Measurements from ENCODE around the gene TMEM209. TPM values are rescaled to one million over a fixed set of nuclear protein-coding genes. Genes with fewer than 3 reads are reported as not detected.

Gene TMEM209
- total RNA-seq, 1 experiment from 2014 or later = 21.0 TPM

GRCh38 chr7:130139193-130139960 is 65.8 kb downstream of the TMEM209 start:
- H3K4me3 Mint-ChIP-seq = no peak overlapping the region
- peaks cover 18% of the 10 kb centered on the region for H3K4me1 Mint-ChIP-seq
- no peak for ATAC-seq
- H3K27me3 Mint-ChIP-seq (ENCODE audit: low read depth) = peaks cover 9% of the 10 kb centered on the region
- no peak overlapping the region for H3K27ac Mint-ChIP-seq
- POLR2A ChIA-PET = interaction anchor here (0.6 kb wide), 2 partner anchors 83 to 271 kb away, joined by 3 to 4 read pairs; no protein-coding TSS in a partner anchor
- TF ChIP-seq ATF3 (CRISPR knock-in tag; conservative IDR thresholded peaks at IDR 0.05) = no peak
- no peak for TF ChIP-seq ZNF138 (CRISPR knock-in tag; conservative IDR thresholded peaks at IDR 0.05)
- TF ChIP-seq AFF4 (CRISPR knock-in tag; IDR thresholded peaks at IDR 0.05; ENCODE audit: borderline replicate concordance) = no peak
- no peak for TF ChIP-seq ESRRA (CRISPR knock-in tag; IDR thresholded peaks at IDR 0.05; ENCODE audit: borderline replicate concordance)
- no peak for TF ChIP-seq NR1H2 (CRISPR knock-in tag; IDR thresholded peaks at IDR 0.05)
- no peak for TF ChIP-seq TEAD1 (CRISPR knock-in tag; IDR thresholded peaks at IDR 0.05)
- TF ChIP-seq ZSCAN18 (CRISPR knock-in tag; IDR thresholded peaks at IDR 0.05) = no peak
- no peak for TF ChIP-seq ARID4B (CRISPR knock-in tag; IDR thresholded peaks at IDR 0.05; ENCODE audit: borderline replicate concordance)
- TF ChIP-seq ZNF423 (CRISPR knock-in tag; IDR thresholded peaks at IDR 0.05) = no peak
- no peak for TF ChIP-seq FOXP1 (CRISPR knock-in tag; IDR thresholded peaks at IDR 0.05; ENCODE audit: borderline replicate concordance)
- no peak for TF ChIP-seq ZNF532 (CRISPR knock-in tag; IDR thresholded peaks at IDR 0.05; ENCODE audit: borderline replicate concordance)
- no peak for TF ChIP-seq USF1 (CRISPR knock-in tag; IDR thresholded peaks at IDR 0.05)
- TF ChIP-seq EMX1 (CRISPR knock-in tag; IDR thresholded peaks at IDR 0.05) = no peak
- no peaks in the 10 kb centered on the region for H3K9me3 Mint-ChIP-seq
- DNase-seq (ENCODE audit: low spot score) = no peak
- H3K36me3 Mint-ChIP-seq = no peaks in the 10 kb centered on the region; the same call in none of the 2 replicates
- CTCF ChIA-PET = interaction anchor here (1.2 to 2.0 kb wide), 3 partner anchors 15 to 67 kb away, joined by 3 to 8 read pairs (median 4); no protein-coding TSS in a partner anchor
